Measurements from ENCODE around the gene LLGL1.

LLGL1 gene

GRCh38 chr17:18235743-18236256 lies 10.4 kb downstream of the LLGL1 start:
- peak overlapping the region in 1 of 2 donors; percentile 56 for H3K27ac ChIP-seq
- H3K4me3 ChIP-seq: no peak overlapping the region
- no peak for TF ChIP-seq CTCF (IDR thresholded peaks at IDR 0.05)
- no peak for DNase-seq (ENCODE audit: low spot score)

GRCh38 chr17:18236494-18236893 lies 11.1 kb downstream of the LLGL1 start:
- H3K4me3 ChIP-seq: no peak overlapping the region
- no peak for TF ChIP-seq CTCF (IDR thresholded peaks at IDR 0.05)
- no peak overlapping the region for H3K27ac ChIP-seq
- no peak for DNase-seq (ENCODE audit: low spot score)

- no peak overlapping the region for H3K27ac ChIP-seq
- H3K4me3 ChIP-seq: no peak overlapping the region
- TF ChIP-seq CTCF (IDR thresholded peaks at IDR 0.05): no peak
- DNase-seq (ENCODE audit: low spot score): no peak
These were observed 12.0 kb downstream of the LLGL1 start for GRCh38 chr17:18237461-18237860.

- H3K27ac ChIP-seq: no peak overlapping the region
- no peak overlapping the region for H3K4me3 ChIP-seq
- no peak for DNase-seq (ENCODE audit: low spot score)
- no peak for TF ChIP-seq CTCF (IDR thresholded peaks at IDR 0.05)
These were observed 12.9 kb downstream of the LLGL1 start for GRCh38 chr17:18238299-18238698.

GRCh38 chr17:18240449-18240848 lies 15.0 kb downstream of the LLGL1 start:
- Histone ChIP-seq H3K27ac (no peak overlapping the region), H3K4me3 (no peak overlapping the region)
- TF ChIP-seq CTCF (IDR thresholded peaks at IDR 0.05): no peak
- DNase-seq (ENCODE audit: low spot score): no peak

- no peak for DNase-seq (ENCODE audit: low spot score)
- no peak overlapping the region for H3K4me3 ChIP-seq
- TF ChIP-seq CTCF (IDR thresholded peaks at IDR 0.05): no peak
- no peak overlapping the region for H3K27ac ChIP-seq
These were observed 15.9 kb downstream of the LLGL1 start for GRCh38 chr17:18241229-18241871.

- Histone ChIP-seq H3K27ac (no peak overlapping the region), H3K4me3 (no peak overlapping the region)
- no peak for TF ChIP-seq CTCF (IDR thresholded peaks at IDR 0.05)
- DNase-seq (ENCODE audit: low spot score): no peak
These were observed 19.8 kb downstream of the LLGL1 start for GRCh38 chr17:18245038-18245776.
